Fibroblast of villous mesenchyme (primary cell): ENCODE data around the gene PGA5. TPM values are rescaled to one million over a fixed set of nuclear protein-coding genes. Genes with fewer than 3 reads are reported as not detected.

Experiments
- DNase-seq: peaks from one replicate; pipeline ENCODE4 v3.0.0-alpha.2; 2010; ENCODE audit warnings: low read depth
- H3K4me3 ChIP-seq: 2 replicates; pipeline ENCODE4 v1.5.1; 2011; ENCODE audit warnings: low read depth, mild to moderate bottlenecking, low read length
- CTCF ChIP-seq: IDR thresholded peaks from 2 replicates; pipeline ENCODE4 v1.5.1; 2012; ENCODE audit warnings: low read depth, mild to moderate bottlenecking, low read length; ENCODE audit not compliant: insufficient read depth
- total RNA-seq: library from RNA; depleted of rRNA; stranded (reverse); fragments of >200 nt; gene quantifications from 2 replicates; pipeline ENCODE4 v1.2.3, GENCODE V29; 2012

PGA5 gene
- total RNA-seq, 1 donor = not detected

- DNase-seq = no peak
- TF ChIP-seq CTCF = no peak
- H3K4me3 ChIP-seq = no peak overlapping the region
Measured at GRCh38 chr11:61258546-61258945, 17.6 kb downstream of the PGA5 start.

GRCh38 chr11:61259363-61259762 is 18.4 kb downstream of the PGA5 start:
- no peak for DNase-seq
- no peak for TF ChIP-seq CTCF
- H3K4me3 ChIP-seq = no peak overlapping the region

- DNase-seq = no peak
- no peak for TF ChIP-seq CTCF
- no peak overlapping the region for H3K4me3 ChIP-seq
Measured at GRCh38 chr11:61264371-61264770, 23.4 kb downstream of the PGA5 start.

- no peak overlapping the region for H3K4me3 ChIP-seq
- no peak for DNase-seq
- TF ChIP-seq CTCF = no peak
Measured at GRCh38 chr11:61264795-61265194, 23.8 kb downstream of the PGA5 start.

- DNase-seq = no peak
- TF ChIP-seq CTCF = no peak
- no peak overlapping the region for H3K4me3 ChIP-seq
Measured at GRCh38 chr11:61265357-61265756, 24.4 kb downstream of the PGA5 start.

- H3K4me3 ChIP-seq = no peak overlapping the region
- peak; percentile 12 for DNase-seq
- TF ChIP-seq CTCF = no peak
Measured at GRCh38 chr11:61266602-61267001, 25.6 kb downstream of the PGA5 start.

- DNase-seq = no peak
- no peak overlapping the region for H3K4me3 ChIP-seq
- TF ChIP-seq CTCF = no peak
Measured at GRCh38 chr11:61267437-61267841, 26.5 kb downstream of the PGA5 start.
